GM18870 (cell line): ENCODE measurements around the gene ETFRF1.

Experiments
- ATAC-seq: cut with Tn5 transposase; IDR thresholded peaks from one replicate; pipeline ENCODE4 v1.9.1; 2021; ENCODE audit warnings: moderate library complexity; ENCODE audit not compliant: unreplicated experiment

Gene ETFRF1

DNA sequence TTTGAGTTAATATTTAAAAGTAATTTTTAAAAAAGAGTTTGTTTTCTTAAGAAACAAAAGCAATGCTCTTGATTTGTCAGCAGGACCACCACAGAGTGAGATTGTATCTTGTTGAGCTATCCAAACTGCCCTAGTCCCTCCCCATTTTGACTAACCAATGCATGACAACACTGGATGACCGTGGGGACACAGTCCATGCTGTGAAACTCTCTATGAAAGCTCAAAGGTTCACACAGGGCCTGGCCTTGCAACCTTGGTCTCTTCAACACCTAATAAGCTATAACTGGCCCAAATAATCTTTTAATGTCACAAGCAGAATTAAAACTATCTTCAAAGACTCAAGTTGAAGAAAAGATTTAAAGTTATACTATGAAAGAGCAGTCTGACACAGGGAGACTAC, 13.5 kb downstream of the ETFRF1 start:
- ATAC-seq: no peak

DNA sequence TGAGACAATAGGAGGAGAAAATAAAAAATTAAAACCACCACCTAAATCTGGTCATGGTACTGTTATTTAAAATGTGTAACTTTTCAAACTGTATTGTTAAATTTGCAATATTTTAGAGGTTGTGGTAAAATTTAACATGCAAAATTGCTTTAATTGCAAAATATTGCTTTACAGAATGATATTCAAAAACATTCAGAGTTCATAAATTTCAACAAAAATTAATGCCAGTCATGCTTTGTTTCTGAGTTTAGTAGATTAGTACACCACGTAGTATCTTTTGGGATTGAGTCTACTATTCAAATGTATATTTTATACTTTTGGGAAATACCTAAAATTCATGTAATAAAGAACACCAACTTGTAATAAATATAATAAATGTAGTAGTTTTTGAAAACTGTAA, 18.3 kb downstream of the ETFRF1 start:
- ATAC-seq: no peak

DNA sequence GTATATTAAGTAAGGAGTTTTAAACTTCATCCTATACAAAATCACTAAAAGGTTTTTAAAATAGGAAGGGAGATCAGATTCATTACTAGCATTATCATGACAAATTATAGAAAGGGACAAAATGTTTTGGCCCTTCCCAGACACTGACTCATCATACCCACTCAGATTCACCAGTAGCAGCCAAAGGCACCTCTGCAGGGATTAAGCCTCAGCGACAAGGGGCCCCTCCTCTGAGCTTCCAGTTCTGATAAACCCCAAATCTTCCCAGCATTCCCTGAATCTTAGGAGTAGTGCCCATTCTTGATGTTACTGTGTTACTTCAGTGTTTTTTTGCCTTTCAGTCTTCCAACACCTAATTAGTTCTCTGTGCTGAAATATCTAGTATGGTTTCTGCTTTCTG, 41.2 kb downstream of the ETFRF1 start:
- no peak for ATAC-seq

DNA sequence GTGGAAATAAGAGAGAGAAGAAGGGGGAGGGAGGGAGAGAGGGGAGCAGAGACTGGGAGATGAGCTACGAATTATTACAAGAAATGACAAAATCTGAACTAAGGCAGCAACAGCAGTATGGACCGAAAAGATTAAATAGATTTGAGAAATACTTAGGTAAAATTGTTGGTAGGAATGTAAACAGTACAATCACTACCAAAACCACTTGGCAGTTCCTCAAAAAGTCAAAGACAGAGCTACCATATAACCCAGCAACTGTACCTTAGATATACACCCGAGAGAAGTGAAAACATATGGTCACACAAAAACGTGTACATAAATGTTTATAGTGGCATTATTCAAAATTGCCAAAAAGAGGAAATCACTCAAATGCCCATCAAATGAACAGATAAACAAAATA, 41.6 kb downstream of the ETFRF1 start:
- no peak for ATAC-seq

DNA sequence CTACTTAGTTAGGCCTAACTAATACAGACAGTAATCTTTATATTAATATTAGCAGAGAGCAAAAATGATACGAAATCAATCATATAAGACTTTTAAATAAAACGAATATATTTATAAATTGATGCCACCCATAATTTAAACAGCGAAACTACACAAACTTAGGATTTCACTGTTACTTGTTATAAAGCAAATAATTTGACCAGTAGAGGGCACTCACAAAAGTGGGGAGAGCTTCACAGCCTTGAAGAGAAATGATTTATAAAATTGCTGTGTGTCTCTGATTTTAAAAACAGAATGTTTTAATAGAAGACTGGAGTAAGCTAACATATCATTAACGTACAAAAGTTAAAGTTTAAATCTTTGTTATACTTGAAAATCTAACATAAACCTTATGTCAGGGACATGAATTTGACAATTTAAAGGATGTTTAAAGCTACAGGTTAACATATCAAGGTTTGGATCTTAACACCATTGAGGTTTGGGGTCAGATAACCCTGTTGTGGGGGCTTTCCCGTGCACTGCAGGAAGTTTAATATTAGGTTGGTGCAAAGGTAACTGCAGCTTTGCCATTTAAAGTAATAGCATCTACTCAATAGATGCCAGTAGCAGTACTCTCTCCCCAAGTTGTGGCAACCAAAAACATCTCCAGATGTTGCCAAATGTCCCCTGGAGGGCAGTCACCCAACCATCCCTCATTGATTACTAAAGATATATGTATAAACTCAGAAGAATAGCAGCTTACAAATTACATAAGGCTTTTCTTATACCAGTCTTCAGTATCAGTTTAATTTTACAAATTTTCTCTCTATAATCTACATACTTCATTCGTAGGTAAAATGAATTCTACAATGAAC, 46.4 kb downstream of the ETFRF1 start:
- ATAC-seq: no peak

DNA sequence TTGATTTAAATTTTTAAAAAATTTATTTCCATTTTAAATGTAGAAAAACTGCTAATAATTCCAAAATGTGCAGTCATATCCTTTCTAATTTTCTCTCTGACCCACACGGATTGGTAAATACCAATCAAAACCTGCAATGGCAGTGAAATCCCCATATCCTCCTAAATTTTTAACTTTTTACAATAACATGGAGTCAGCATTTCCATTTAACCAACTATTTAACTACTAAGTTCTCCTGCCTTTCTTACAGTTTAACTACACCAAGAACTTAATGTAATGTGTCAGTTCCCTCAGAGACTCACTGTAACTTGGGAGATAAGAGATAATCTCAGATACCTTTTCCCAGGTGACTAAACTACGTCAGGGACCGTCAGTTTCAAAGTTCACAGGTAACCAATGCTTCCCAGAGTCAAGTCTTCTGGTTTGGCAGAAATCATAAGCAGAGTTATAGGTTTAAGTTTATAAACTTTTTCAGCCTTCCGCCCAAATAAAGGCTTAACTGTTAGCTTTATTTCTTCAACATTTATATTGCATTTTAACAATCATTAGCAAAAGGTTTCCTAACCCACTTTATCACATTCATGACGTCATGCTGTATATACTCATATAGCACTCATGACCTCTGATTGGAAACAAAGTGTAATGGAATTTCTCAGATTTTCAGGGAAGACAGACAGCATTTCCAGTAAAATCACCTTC, 48.1 kb downstream of the ETFRF1 start:
- ATAC-seq: no peak

DNA sequence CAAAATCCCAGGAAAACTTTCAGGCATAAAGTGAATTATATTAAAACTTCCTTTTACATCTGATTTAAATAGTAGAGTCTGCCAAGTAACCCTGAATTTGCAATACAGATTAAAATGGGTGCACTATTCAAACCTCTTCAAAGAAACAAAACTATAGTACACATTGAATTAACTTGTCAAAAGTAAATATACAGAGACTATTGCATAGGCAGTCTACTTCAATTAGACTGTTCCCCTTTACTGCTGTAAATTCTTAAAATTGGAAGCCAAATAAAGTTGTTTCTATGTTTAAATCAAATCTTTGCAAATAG, 48.6 kb downstream of the ETFRF1 start:
- ATAC-seq: no peak

DNA sequence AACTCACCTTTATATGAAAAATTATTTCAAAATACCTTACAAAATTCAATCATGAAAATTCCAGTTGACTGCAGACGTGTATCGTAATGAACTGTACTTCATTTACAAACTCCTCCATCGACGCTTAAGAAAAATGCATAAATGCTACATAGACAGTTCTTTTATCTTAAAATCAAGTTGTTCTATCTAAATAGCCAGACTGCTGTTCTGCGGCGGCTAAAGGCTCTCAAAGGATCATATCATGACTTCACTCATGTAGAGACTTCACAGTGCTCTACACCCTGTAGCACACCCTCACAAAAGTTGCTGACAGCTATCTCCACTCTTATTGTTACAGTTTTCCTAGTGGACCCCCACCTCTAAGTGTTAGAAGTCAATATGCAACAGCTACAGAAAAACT, 50.5 kb downstream of the ETFRF1 start:
- no peak for ATAC-seq

DNA sequence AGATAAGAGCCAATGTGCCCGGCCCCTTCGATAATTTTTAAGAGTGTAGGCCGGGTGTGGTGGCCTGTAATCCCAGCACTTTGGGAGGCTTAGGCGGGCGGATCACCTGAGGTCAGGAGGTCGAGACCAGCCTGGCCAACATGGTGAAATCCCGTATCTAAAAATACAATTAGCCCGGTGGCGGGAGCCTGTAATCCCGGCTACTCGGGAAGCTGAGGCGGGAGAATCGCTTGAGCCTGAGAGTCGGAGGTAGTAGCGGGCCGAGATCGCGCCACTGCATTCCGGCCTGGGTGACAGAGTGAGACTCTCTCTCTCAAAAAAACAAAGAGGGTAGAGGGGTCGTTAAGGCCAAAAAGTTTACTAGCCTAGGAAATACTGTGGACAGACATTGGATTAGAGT, 53.1 kb downstream of the ETFRF1 start:
- ATAC-seq: no peak

DNA sequence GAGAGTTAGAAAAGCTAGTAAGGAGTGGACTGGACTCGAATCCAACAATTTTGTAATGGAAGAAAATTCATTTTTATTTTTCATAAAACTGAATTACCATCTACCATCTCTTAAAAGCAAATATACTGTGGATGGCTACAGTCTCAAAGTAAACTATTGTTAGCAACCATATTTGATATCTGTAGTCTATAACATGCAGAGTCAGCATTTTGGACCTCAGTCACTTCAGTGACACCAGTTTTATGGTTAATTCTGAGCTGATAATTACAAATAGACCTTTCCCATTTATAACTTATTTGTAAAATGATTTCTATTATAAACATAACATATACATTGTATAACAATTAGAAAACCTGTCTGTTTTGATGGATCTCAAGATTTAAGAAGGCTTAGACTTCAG, 53.7 kb downstream of the ETFRF1 start:
- ATAC-seq: no peak

DNA sequence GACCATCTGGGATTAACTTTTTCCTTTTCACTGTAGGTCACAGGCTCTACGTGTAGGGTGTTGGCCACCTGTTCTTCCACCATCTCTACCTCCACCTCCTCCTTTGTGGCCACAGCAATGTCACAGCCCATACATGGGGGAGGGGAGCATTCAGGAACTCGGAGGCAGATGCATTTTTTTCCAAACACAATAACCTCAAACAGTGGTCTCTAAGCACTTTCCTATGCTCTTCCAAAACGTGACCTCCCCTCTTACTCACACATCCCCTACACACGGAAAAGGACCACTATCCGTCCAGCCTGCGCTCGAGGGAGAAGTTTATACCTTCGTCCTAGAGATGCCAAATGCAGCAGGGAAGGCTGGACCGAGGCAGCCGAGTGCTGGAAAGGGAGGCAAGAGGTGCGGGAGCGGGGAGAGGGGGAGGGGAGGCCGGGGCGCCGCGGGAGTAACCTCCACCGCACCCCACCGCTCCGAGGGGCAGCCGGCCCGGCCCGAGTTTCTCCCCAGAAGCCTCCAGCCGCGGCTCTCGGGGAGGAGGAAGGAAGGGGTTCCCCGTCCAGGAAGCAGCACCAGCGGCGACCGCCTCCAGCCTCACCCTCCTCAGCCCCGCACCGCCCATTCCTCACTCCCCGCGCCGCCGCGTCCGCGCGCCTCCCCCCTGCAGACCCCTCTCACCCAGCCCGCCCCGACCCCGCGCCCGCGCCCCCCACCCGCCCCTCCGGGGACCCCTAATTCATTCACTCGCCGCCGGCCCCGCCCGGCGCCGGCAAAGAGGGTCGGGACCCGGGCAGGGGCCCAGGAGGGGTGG, 55.1 kb downstream of the ETFRF1 start:
- no peak for ATAC-seq

DNA sequence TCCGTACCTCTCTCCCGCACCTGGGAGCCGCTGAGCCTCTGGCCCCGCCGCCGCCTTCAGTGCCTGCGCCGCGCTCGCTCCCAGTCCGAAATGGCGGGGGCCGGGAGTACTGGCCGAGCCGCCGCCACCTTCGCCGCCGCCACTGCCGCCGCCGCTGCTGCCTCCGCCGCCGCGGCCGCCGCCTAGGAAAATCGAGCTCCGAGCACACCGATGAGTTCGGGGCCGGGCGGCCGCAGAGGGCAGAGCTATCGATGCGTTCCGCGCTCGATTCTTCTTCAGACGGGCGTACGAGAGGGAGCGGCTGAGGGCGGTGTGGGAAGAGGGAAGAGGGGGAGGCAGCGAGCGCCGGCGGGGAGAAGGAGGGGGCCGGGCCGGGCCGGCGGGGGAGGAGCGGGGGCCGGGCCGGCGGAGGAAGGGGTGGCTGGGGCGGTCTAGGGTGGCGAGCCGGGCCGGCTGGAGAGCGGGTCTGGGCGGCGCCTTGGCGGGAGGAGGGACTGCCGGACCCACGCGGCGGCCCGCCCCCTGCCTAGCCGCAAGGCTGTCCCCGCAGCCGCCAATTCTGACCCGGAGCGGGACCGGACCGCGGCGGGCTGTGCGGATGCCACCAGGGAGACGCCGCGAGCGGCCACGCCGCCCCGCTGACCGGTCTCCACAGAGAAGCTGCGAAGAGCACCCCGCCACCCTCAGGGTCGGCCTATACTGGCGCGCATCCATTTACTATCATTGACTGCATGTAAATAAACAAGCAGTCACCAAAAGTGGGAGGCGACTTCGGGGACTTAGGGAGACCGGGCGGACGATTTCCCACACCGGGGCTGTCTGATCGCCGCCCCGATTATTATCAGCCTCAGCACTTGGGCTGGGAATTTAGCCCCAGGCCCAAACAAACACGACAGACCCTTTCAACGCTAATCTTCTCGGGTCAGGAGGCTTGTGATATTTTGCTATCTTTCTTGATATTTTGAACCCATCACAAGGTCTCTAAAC, 56.0 kb downstream of the ETFRF1 start, which contains the start of gene KRAS:
Gene KRAS, minus strand, starts transcription at position 186 of the 987 bp plus-strand sequence.
- ATAC-seq: peak; percentile 68

DNA sequence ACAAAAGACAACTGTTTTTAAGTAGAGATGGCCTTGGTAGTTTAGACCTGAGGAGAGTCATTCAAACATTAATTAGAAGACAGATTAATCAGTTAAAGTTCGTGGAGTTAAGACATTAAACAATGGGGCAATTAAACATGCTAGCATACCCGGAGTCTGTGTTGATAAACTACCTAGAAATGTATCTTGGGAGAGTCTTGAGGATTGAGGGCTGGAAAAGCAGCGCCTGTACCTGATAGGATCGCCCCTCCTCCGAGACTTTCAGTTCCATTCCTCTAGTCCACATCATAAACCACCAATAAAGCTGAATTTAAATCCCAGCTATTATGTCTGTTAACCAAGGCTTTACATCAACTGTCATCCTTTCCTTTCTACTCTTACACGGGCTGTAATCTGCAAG, 56.7 kb downstream of the ETFRF1 start:
- ATAC-seq: no peak

DNA sequence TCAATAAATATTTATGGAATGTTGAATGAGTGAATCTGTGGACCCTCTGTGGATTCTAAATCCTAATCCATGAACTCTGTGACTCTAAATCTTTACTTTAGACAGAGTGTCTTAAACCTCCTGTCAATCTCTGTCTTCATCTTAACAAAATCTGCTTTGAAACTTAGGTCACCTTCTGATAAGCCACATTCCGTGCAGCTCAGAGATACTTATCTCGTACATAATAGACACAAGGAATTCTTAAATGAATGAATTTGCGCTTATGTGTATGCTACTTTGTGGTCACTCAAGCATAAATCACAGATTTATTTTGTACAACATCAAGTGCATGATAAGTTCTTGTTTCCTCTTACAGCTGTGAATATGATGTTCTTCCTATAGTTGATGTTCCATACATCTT, 57.9 kb downstream of the ETFRF1 start:
- ATAC-seq: no peak

DNA sequence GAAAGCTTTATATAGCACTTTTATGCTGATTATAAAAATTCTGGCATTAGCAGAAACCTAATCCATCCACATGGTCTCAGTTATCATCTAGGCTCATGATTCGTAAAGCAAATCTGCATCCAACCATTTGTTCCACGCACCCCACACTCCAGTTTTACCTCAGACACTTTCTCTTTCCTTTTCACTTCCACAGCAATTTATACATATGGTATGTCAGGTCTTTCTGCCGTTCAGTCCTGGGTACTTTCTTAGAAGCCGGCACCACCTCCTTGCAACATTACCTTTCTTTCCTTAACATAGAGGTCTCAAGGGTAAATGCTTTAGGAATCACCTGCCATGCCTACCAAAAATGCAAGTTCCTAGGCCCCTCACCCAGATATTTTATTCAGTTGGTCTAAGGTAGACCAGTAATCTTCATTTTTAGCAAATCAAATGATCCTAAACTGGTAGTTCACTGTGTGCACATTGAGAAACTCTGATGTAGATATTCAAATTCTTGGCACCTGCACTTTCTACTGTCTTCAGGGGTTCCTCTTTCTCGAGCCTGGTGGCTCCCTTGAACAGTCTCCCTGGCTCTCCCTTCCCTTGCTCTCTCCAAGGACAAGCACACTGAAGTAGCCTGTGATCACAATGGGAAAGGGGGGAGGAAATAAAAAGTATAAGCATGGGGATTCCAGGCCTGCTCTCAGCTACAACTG, 58.5 kb downstream of the ETFRF1 start:
- ATAC-seq: no peak

DNA sequence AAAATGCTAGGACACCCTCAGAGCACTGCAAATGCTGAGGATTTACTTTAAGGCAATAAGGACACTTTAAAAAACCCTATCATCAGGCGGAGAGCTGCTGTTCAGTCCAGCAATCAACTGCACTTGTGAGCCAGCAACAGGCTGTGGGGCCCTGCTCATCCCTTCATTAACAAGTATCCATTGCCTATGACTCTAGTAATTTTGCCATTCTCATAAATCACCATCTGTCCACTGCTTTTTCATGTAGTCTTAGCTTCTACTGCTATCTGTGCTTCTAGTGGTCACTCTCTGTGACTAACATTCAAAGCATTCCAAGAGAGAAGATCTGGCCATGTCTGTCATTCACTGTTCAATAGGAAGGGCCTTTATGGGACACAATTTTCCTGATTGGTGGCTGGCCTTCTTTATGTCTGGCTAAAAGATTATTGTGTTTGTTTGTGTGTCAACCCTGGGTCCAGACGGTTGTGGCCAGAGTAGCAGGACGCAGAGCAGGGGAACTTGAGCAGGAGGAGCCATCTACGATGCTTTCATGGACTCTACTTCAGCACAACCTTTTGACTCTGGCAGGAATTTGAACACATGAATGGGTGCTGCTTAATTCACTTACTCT, 59.3 kb downstream of the ETFRF1 start:
- no peak for ATAC-seq
